ENCODE results near the gene EXOC2. TPM values are rescaled to one million over a fixed set of nuclear protein-coding genes. Genes with fewer than 3 reads are reported as not detected.

EXOC2 gene
- total and polyA plus RNA-seq, 10 donors: 7.0 to 32.8 (median 25.3) TPM

DNA sequence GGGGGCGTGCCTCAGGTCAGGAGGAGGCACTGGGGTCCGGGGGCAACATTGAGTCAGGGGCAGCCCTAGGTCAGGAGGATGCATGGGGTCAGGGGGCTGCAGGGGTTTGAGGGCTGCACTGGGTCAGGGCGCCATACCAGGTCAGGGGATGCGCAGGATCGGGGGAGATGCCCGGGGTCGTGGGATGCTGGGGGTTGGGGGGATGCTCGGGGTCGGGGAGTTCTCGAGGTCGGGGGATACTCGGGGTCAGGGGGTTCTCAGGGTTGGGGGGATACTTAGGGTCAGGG lies 727 bp upstream of the EXOC2 start:
- TF ChIP-seq POLR2A (IDR thresholded peaks at IDR 0.05) (no peak), POLR2AphosphoS5 (IDR thresholded peaks at IDR 0.05) (no peak)
- TF ChIP-seq, protein P1, sequence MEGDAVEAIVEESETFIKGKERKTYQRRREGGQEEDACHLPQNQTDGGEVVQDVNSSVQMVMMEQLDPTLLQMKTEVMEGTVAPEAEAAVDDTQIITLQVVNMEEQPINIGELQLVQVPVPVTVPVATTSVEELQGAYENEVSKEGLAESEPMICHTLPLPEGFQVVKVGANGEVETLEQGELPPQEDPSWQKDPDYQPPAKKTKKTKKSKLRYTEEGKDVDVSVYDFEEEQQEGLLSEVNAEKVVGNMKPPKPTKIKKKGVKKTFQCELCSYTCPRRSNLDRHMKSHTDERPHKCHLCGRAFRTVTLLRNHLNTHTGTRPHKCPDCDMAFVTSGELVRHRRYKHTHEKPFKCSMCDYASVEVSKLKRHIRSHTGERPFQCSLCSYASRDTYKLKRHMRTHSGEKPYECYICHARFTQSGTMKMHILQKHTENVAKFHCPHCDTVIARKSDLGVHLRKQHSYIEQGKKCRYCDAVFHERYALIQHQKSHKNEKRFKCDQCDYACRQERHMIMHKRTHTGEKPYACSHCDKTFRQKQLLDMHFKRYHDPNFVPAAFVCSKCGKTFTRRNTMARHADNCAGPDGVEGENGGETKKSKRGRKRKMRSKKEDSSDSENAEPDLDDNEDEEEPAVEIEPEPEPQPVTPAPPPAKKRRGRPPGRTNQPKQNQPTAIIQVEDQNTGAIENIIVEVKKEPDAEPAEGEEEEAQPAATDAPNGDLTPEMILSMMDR (IDR thresholded peaks at IDR 0.05 in 8 of 11, conservative IDR thresholded peaks at IDR 0.05 in 3 of 11): no peak
- H3K27me3 ChIP-seq (replicated peaks in 1 of 7): no peaks in the 10 kb centered on the region
- H3K9me3 ChIP-seq: no peaks in the 10 kb centered on the region
- no peak for DNase-seq
- H3K4me3 ChIP-seq: peak overlapping the region in 5 of 8 donors; percentile 79 to 95 (median 92)
- 91 to 96% (median 95%) methylated on average over 12 of the region's 12 CpGs for WGBS, 5 donors
- peaks cover 12 to 48% (median 22%) of the 10 kb centered on the region in 6 donors for H3K4me1 ChIP-seq
- intact Hi-C loops (cut with DNase I; ENCODE audit: low total_unique reads): no loop called here
- H3K36me3 ChIP-seq: peaks cover 0 to 16% (median 1%) of the 10 kb centered on the region in 6 donors
- H3K27ac ChIP-seq: no peak overlapping the region

DNA sequence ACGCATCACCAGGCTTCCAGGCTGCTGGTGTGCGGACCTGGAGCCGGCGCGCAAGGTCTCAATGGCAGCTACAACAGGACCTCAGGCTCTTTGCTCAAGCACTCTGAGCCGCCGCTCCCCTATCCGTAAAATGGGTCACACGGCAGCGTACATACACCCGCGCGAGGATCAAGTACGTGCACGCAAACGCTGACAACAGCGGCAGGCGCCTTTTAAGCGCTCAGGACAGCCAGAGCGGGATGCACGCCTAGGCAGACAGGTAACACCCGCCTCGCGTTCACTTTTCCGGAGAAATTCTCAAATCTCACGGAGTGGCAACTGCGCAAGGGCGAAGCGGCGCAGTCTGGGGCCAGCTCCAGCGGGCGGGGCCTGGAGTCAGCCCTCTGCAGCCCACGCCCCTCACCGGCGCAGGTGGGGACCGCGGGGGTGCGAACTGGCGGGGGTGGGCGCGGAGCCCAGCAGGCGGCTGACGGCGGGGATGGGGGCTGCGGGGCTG lies 535 bp downstream of the EXOC2 start:
- H3K36me3 ChIP-seq: peaks cover 0 to 29% (median 4%) of the 10 kb centered on the region in 6 donors
- 1 to 2% (median 1%) methylated on average over 14 to 45 of the region's 45 CpGs for WGBS, 5 donors
- peaks cover 12 to 48% (median 22%) of the 10 kb centered on the region in 6 donors for H3K4me1 ChIP-seq
- H3K27me3 ChIP-seq (replicated peaks in 1 of 7): no peaks in the 10 kb centered on the region
- no peaks in the 10 kb centered on the region for H3K9me3 ChIP-seq
- TF ChIP-seq POLR2A (IDR thresholded peaks at IDR 0.05) (no peak), POLR2AphosphoS5 (IDR thresholded peaks at IDR 0.05) (no peak)
- TF ChIP-seq, protein P1 (IDR thresholded peaks at IDR 0.05 in 8 of 11, conservative IDR thresholded peaks at IDR 0.05 in 3 of 11): no peak
- H3K4me3 ChIP-seq: peak overlapping the region; percentile 79 to 99 (median 92)
- DNase-seq: peak; percentile 92
- intact Hi-C loops (cut with DNase I; ENCODE audit: low total_unique reads): no loop called here
- H3K27ac ChIP-seq: peak overlapping the region; percentile 75 to 94 (median 86)

DNA sequence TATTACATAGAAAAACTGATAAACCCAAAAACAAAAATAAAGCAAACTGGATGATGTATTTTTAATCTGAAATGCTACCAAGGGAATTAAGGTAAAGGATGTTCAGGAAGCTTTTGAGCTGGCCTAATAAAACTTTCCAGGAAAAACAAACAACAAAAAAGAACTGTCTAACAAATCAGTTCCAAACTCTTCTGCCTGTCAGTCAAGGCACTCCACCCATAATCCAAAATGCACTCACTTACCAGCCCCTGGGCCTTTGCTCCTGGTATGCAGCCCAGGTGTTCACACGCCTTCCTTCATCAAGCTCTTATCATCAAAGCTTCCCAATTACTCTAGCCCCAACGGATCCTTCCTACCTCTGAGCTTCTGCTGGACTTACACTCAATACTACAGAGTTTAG lies 3.7 kb downstream of the EXOC2 start:
- no peak for DNase-seq
- Histone ChIP-seq H3K27ac (no peak overlapping the region), H3K9me3 (no peaks in the 10 kb centered on the region), H3K4me1 (peaks cover 18 to 73% (median 35%) of the 10 kb centered on the region in 6 donors), H3K27me3 (replicated peaks in 1 of 7) (no peaks in the 10 kb centered on the region), H3K36me3 (peaks cover 0 to 35% (median 4%) of the 10 kb centered on the region in 6 donors), H3K4me3 (no peak overlapping the region)
- TF ChIP-seq POLR2A (IDR thresholded peaks at IDR 0.05) (no peak), POLR2AphosphoS5 (IDR thresholded peaks at IDR 0.05) (no peak)
- TF ChIP-seq, protein P1 (IDR thresholded peaks at IDR 0.05 in 8 of 11, conservative IDR thresholded peaks at IDR 0.05 in 3 of 11): no peak
- 47 to 62% (median 49%) methylated on average over 2 of the region's 2 CpGs for WGBS, 5 donors
- intact Hi-C loops (cut with DNase I; ENCODE audit: low total_unique reads): no loop called here

DNA sequence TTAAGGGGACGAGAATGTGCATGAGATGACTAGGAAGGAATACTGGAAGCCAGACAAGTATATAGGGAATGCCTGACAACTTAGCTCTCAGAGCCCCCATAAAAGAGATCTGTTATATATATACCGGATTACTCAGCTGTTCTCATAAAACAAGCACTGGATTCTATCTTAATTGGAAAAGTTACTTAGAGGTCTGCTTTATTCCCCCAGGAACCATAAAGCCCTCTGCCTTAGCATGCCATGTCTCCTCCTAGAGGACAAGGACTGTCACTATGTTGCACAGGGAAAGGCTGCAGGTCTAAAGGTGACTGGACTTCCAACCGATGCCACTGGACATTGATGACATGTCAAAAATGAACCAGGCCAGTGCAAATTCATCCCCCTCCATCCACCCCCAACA lies 6.4 kb downstream of the EXOC2 start:
- TF ChIP-seq POLR2AphosphoS5 (IDR thresholded peaks at IDR 0.05): no peak
- TF ChIP-seq POLR2A (IDR thresholded peaks at IDR 0.05): no peak
- TF ChIP-seq, protein P1 (IDR thresholded peaks at IDR 0.05 in 8 of 11, conservative IDR thresholded peaks at IDR 0.05 in 3 of 11): no peak
- Histone ChIP-seq H3K27ac (no peak overlapping the region), H3K9me3 (no peaks in the 10 kb centered on the region), H3K27me3 (replicated peaks in 1 of 7) (no peaks in the 10 kb centered on the region), H3K4me3 (no peak overlapping the region), H3K36me3 (peaks cover 0 to 35% (median 4%) of the 10 kb centered on the region in 6 donors), H3K4me1 (peaks cover 10 to 81% (median 38%) of the 10 kb centered on the region in 6 donors)
- 86 to 99% (median 94%) methylated on average over 3 of the region's 3 CpGs for WGBS, 5 donors
- DNase-seq: no peak
- intact Hi-C loops (cut with DNase I; ENCODE audit: low total_unique reads): no loop called here

Measured in spleen (tissue), 11 donors.